Loucy (cell line): Measurements from ENCODE around the gene TCF7.

Source experiments
- H2AFZ ChIP-seq: fragments of 200-600 bp; sonication (generic); 2 replicates; pipeline ENCODE4 v1.6.0; 2016; ENCODE audit warnings: antibody characterized with exemption, mild to moderate bottlenecking, low read length, moderate library complexity
- H3F3A ChIP-seq: fragments of 200-600 bp; 2 replicates; pipeline ENCODE4 v1.6.0; 2016; ENCODE audit warnings: antibody characterized with exemption, low read depth, mild to moderate bottlenecking
- H3K27me3 ChIP-seq: fragments of 200-600 bp; sonication (generic); 2 replicates; pipeline ENCODE4 v1.6.1; 2014; ENCODE audit warnings: low read length, mild to moderate bottlenecking; ENCODE audit not compliant: insufficient read depth, poor library complexity, severe bottlenecking
- H3K36me3 ChIP-seq: fragments of 200-600 bp; sonication (generic); 2 replicates; pipeline ENCODE4 v1.6.1; 2016; ENCODE audit warnings: low read length; ENCODE audit not compliant: insufficient read depth
- H3K4me1 ChIP-seq: fragments of 200-600 bp; sonication (generic); 2 replicates; pipeline ENCODE4 v1.5.1; 2014; ENCODE audit warnings: low read length, mild to moderate bottlenecking; ENCODE audit not compliant: insufficient read depth, poor library complexity, severe bottlenecking
- H3K4me2 ChIP-seq: fragments of 200-600 bp; sonication (generic); 2 replicates; pipeline ENCODE4 v1.6.0; 2014; ENCODE audit warnings: antibody characterized with exemption, low read length, low read depth, mild to moderate bottlenecking; ENCODE audit not compliant: poor library complexity, severe bottlenecking
- H3K4me3 ChIP-seq: fragments of 200-600 bp; sonication (generic); 2 replicates; pipeline ENCODE4 v1.5.1; 2014; ENCODE audit warnings: low read length, mild to moderate bottlenecking, mixed read lengths; ENCODE audit not compliant: poor library complexity, severe bottlenecking
- H3K79me2 ChIP-seq: fragments of 200-600 bp; sonication (generic); 2 replicates; pipeline ENCODE4 v1.6.1; 2014; ENCODE audit warnings: low read length; ENCODE audit not compliant: insufficient read depth
- H3K9ac ChIP-seq: fragments of 200-600 bp; sonication (generic); 2 replicates; pipeline ENCODE4 v1.6.0; 2014; ENCODE audit warnings: mild to moderate bottlenecking, low read depth, low read length, moderate library complexity; ENCODE audit not compliant: poor library complexity, severe bottlenecking
- H3K9me2 ChIP-seq: fragments of 200-600 bp; sonication (generic); replicated peaks from 2 replicates; pipeline ENCODE4 v1.6.1; 2016; ENCODE audit warnings: low read depth, low read length, mixed read lengths
- H3K9me3 ChIP-seq: fragments of 200-600 bp; sonication (generic); 2 replicates; pipeline ENCODE4 v1.6.1; 2014; ENCODE audit warnings: mild to moderate bottlenecking, antibody characterized with exemption, low read length, low read depth; ENCODE audit not compliant: insufficient read depth
- H4K20me1 ChIP-seq: fragments of 200-600 bp; sonication (generic); 2 replicates; pipeline ENCODE4 v1.6.0; 2014; ENCODE audit warnings: antibody characterized with exemption, low read length, mild to moderate bottlenecking; ENCODE audit not compliant: insufficient read depth, poor library complexity, severe bottlenecking
- EZH2phosphoT487 ChIP-seq: fragments of 200-600 bp; IDR thresholded peaks from 2 replicates; pipeline ENCODE4 v1.6.1; 2018; ENCODE audit warnings: antibody characterized with exemption, mild to moderate bottlenecking, moderate library complexity, borderline replicate concordance
- TF ChIP-seq, protein P1 (sequence below): fragments of 200-600 bp; sonication (generic); conservative IDR thresholded peaks from 2 replicates; pipeline ENCODE4 v1.5.1; 2014; ENCODE audit warnings: mild to moderate bottlenecking, antibody characterized with exemption, low read length

TCF7 gene

DNA sequence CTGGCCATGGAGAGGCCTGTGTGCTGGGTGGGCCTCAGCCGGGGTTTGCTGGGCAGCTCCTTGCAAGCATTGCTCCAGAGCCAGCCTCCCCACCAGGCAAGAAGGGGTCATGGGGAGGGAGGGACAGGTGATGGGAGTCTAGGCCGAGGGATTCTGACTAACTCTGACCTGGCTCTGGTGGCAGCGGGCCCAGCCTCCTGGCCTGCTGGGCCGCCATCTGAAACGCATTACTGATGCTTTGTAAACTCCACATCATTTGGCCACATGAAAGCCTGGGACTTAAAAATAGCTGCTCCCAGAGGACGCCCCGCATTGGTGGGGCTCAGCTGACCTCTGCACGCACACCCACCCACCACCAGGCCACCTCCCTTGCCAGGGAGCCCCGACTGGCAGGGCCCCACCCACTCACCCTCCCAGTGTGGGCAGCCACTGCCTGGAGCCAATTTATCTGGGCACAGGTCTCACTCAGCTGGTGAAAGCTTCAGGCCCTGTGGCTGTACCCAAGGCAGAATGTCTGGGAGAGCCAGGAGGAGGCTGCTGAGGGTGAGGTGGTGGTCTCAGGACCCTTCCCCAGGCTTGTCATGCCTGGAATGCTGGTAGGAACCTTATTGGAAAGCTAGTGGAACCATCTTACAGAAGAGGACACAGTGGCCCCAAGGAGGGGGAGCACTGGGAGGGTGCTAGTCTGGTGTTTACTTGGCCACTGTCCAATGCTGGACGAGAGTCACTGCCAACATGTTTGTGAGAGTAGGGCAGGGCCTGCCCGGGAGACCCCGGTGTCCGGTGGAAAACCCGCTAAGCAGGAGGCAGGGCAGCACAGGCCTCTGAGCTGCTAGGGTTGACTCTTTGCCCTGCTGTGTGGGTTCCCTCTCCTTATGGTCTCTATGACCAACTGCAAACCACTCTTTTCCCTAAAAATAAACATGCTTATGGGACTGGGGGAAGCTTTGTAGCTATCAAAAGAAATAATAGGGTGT is 10.8 kb downstream of the TCF7 start:
- no peaks in the 10 kb centered on the region for H4K20me1 ChIP-seq
- peaks cover 21% of the 10 kb centered on the region for H3K4me1 ChIP-seq
- TF ChIP-seq, protein P1, sequence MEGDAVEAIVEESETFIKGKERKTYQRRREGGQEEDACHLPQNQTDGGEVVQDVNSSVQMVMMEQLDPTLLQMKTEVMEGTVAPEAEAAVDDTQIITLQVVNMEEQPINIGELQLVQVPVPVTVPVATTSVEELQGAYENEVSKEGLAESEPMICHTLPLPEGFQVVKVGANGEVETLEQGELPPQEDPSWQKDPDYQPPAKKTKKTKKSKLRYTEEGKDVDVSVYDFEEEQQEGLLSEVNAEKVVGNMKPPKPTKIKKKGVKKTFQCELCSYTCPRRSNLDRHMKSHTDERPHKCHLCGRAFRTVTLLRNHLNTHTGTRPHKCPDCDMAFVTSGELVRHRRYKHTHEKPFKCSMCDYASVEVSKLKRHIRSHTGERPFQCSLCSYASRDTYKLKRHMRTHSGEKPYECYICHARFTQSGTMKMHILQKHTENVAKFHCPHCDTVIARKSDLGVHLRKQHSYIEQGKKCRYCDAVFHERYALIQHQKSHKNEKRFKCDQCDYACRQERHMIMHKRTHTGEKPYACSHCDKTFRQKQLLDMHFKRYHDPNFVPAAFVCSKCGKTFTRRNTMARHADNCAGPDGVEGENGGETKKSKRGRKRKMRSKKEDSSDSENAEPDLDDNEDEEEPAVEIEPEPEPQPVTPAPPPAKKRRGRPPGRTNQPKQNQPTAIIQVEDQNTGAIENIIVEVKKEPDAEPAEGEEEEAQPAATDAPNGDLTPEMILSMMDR, result no peak
- TF ChIP-seq EZH2phosphoT487, result no peak
- H3K36me3 ChIP-seq, result no peaks in the 10 kb centered on the region
- no peaks in the 10 kb centered on the region for H3K79me2 ChIP-seq
- no peaks in the 10 kb centered on the region for H3K27me3 ChIP-seq
- no peak overlapping the region for H3K4me3 ChIP-seq
- H3K4me2 ChIP-seq, result no peak overlapping the region
- peak overlapping the region; percentile 17 for H3K9ac ChIP-seq
- H3F3A ChIP-seq, result no peaks in the 10 kb centered on the region
- no peaks in the 10 kb centered on the region for H3K9me3 ChIP-seq
- H2AFZ ChIP-seq, result no peak overlapping the region
- no peaks in the 10 kb centered on the region for H3K9me2 ChIP-seq

DNA sequence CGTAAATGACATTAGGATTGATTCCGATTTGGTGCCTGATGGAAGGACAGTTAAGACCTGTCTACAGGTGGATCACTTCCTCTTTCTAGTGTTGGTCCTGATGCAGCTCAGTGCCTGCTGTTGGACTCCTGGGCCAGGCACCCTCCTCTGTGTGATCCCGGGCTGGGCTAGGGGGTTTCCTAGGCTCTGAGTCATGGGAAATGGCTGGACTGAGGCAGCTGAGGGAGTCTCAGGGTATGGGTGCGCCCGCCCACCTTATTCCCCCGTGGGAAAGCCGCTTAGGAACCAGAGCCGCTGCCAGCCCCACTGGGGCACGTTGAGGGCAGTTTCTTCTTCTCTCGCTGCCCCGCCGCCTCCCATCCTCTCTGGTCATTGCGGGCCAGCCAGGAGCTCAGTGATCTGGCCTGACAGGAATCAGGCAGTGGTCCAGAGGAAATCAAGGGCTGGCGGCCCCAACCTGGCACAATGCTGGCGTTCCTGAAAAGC is 12.9 kb downstream of the TCF7 start:
- Histone ChIP-seq H3K4me1 (peaks cover 12% of the 10 kb centered on the region), H3F3A (no peaks in the 10 kb centered on the region), H3K36me3 (no peaks in the 10 kb centered on the region), H3K4me3 (no peak overlapping the region), H3K9me2 (no peaks in the 10 kb centered on the region), H3K79me2 (no peaks in the 10 kb centered on the region), H3K27me3 (no peaks in the 10 kb centered on the region), H3K9me3 (no peaks in the 10 kb centered on the region), H3K9ac (no peak overlapping the region), H4K20me1 (no peaks in the 10 kb centered on the region), H3K4me2 (no peak overlapping the region), H2AFZ (no peak overlapping the region)
- TF ChIP-seq, protein P1, result no peak

DNA sequence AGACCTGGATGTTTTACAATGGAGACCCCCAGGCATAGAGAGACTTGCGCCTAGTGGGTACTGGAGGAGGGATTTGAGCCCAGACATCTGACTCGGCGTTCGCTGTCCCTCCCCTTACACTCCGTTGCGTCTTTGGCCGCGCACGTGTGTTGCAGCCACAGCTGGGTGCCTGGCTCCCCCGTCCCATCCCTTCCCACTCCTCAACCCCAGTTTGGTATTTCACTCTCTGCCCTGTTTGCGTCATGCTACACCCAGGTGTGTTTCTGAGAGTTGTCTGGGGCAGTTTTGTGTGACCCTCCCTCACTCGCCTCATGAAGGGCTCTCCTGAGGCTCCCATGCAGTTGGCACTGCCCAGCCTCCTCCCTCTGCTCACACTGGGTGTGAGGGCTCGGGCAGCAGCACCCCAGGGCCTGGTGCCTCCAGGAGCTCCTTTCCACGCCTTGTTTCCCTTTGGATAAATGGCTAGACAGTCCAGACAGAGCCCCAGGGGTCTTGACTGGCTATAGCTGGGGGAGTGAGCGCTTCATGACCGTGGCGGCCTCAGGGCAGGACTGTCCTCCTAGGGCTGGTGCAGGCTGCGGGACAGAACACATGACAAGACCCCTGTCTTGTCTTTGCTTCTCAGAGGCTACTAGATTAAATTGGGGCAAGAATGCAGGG is 13.6 kb downstream of the TCF7 start:
- H3K4me3 ChIP-seq, result no peak overlapping the region
- peaks cover 12% of the 10 kb centered on the region for H3K4me1 ChIP-seq
- H3K4me2 ChIP-seq, result no peak overlapping the region
- no peak overlapping the region for H2AFZ ChIP-seq
- no peaks in the 10 kb centered on the region for H3K36me3 ChIP-seq
- H3K9ac ChIP-seq, result no peak overlapping the region
- H3K9me3 ChIP-seq, result no peaks in the 10 kb centered on the region
- no peaks in the 10 kb centered on the region for H3K79me2 ChIP-seq
- no peak for TF ChIP-seq EZH2phosphoT487
- TF ChIP-seq, protein P1, result no peak
- H4K20me1 ChIP-seq, result no peaks in the 10 kb centered on the region
- H3F3A ChIP-seq, result no peaks in the 10 kb centered on the region
- H3K9me2 ChIP-seq, result no peaks in the 10 kb centered on the region
- no peaks in the 10 kb centered on the region for H3K27me3 ChIP-seq
